Measurements from ENCODE around the gene COL5A2.

GRCh38 chr2:189192766-189193165 is 13.2 kb upstream of the COL5A2 start:
- TF ChIP-seq CTCF (IDR thresholded peaks at IDR 0.05; ENCODE audit: low read depth, low read length, missing input control) (no peak), RAD21 (IDR thresholded peaks at IDR 0.05) (no peak), MAX (IDR thresholded peaks at IDR 0.05) (no peak), SP1 (IDR thresholded peaks at IDR 0.05) (no peak), JUND (IDR thresholded peaks at IDR 0.05) (no peak), GABPA (IDR thresholded peaks at IDR 0.05 in 1 of 2, conservative IDR thresholded peaks at IDR 0.05 in 1 of 2) (no peak), RXRA (IDR thresholded peaks at IDR 0.05) (no peak), ATF3 (IDR thresholded peaks at IDR 0.05) (no peak), FOXA1 (IDR thresholded peaks at IDR 0.05) (no peak), TAF1 (conservative IDR thresholded peaks at IDR 0.05) (no peak), HNF4A (conservative IDR thresholded peaks at IDR 0.05) (no peak), REST (IDR thresholded peaks at IDR 0.05) (no peak), ZBTB33 (IDR thresholded peaks at IDR 0.05) (no peak)
